WERI-Rb-1 (cell line): ENCODE data around the gene DNAAF8.

Experiments used
- DNase-seq: peaks from one replicate; pipeline ENCODE4 v3.0.0-alpha.2; 2020
- H3K27ac ChIP-seq: fragments of 250-450 bp; sonication (Bioruptor Pico); 2 replicates; pipeline ENCODE4 v1.5.1; 2020; ENCODE audit warnings: mild to moderate bottlenecking, moderate library complexity
- H3K27me3 ChIP-seq: fragments of 250-450 bp; sonication (Bioruptor Pico); 2 replicates; pipeline ENCODE4 v1.5.1; 2021; ENCODE audit warnings: mild to moderate bottlenecking, low read depth, moderate library complexity; ENCODE audit not compliant: insufficient read depth, severe bottlenecking
- H3K36me3 ChIP-seq: fragments of 250-450 bp; sonication (Bioruptor Pico); 2 replicates; pipeline ENCODE4 v1.5.1; 2020; ENCODE audit warnings: mild to moderate bottlenecking, moderate library complexity
- H3K4me3 ChIP-seq: 2 replicates; pipeline ENCODE4 v1.5.1; 2011; ENCODE audit warnings: low read depth, mild to moderate bottlenecking, control low read depth, low read length
- H3K9me3 ChIP-seq: fragments of 250-450 bp; sonication (Bioruptor Pico); 2 replicates; pipeline ENCODE4 v1.5.1; 2021; ENCODE audit warnings: mild to moderate bottlenecking, moderate library complexity; ENCODE audit not compliant: severe bottlenecking
- CTCF ChIP-seq: IDR thresholded peaks from 2 replicates; pipeline ENCODE4 v1.5.1; 2011; ENCODE audit warnings: low read depth, mild to moderate bottlenecking, control low read depth, inconsistent platforms, low read length

DNAAF8 gene

GRCh38 chr16:4749700-4750257, 15.4 kb downstream of the DNAAF8 start:
- Histone ChIP-seq H3K9me3 (peaks cover under 1% of the 10 kb centered on the region), H3K27me3 (no peaks in the 10 kb centered on the region), H3K4me3 (no peak overlapping the region), H3K27ac (no peak overlapping the region), H3K36me3 (peaks cover 44% of the 10 kb centered on the region)
- DNase-seq, result no peak
- no peak for TF ChIP-seq CTCF

- H3K27me3 ChIP-seq, result no peaks in the 10 kb centered on the region
- no peak overlapping the region for H3K27ac ChIP-seq
- peaks cover 9% of the 10 kb centered on the region for H3K9me3 ChIP-seq
- TF ChIP-seq CTCF, result no peak
- no peak for DNase-seq
- H3K4me3 ChIP-seq, result no peak overlapping the region
- H3K36me3 ChIP-seq, result peaks cover 55% of the 10 kb centered on the region
These were observed 16.6 kb downstream of the DNAAF8 start for GRCh38 chr16:4750896-4751295.

GRCh38 chr16:4752351-4753100, 18.2 kb downstream of the DNAAF8 start:
- no peak for TF ChIP-seq CTCF

GRCh38 chr16:4753227-4753626, 18.9 kb downstream of the DNAAF8 start:
- Histone ChIP-seq H3K27me3 (no peaks in the 10 kb centered on the region), H3K27ac (no peak overlapping the region), H3K4me3 (no peak overlapping the region), H3K9me3 (peaks cover 9% of the 10 kb centered on the region), H3K36me3 (peaks cover 79% of the 10 kb centered on the region)
- no peak for DNase-seq
- no peak for TF ChIP-seq CTCF

More at GRCh38 chr16:4752351-4753100, 18.2 kb downstream of the DNAAF8 start:
- Histone ChIP-seq H3K27ac (no peak overlapping the region), H3K36me3 (peaks cover 72% of the 10 kb centered on the region), H3K27me3 (no peaks in the 10 kb centered on the region), H3K9me3 (peaks cover 9% of the 10 kb centered on the region), H3K4me3 (no peak overlapping the region)
- no peak for DNase-seq

GRCh38 chr16:4754865-4755264, 20.5 kb downstream of the DNAAF8 start:
- DNase-seq, result no peak
- H3K9me3 ChIP-seq, result peaks cover 9% of the 10 kb centered on the region
- no peak overlapping the region for H3K4me3 ChIP-seq
- H3K27me3 ChIP-seq, result no peaks in the 10 kb centered on the region
- peaks cover 89% of the 10 kb centered on the region for H3K36me3 ChIP-seq
- H3K27ac ChIP-seq, result no peak overlapping the region
- no peak for TF ChIP-seq CTCF
